GM21360 (cell line): ENCODE results near the gene FANCL.
"Not testable (repeated sequence)": the region's sequence is repeated elsewhere in the genome, so short reads cannot be mapped to it uniquely, and the experiment has no call there.

Experiments used
- ATAC-seq: cut with Tn5 transposase; IDR thresholded peaks from one replicate; pipeline ENCODE4 v1.9.1; 2021; ENCODE audit warnings: mild to moderate bottlenecking, moderate library complexity; ENCODE audit not compliant: unreplicated experiment

The FANCL gene

DNA sequence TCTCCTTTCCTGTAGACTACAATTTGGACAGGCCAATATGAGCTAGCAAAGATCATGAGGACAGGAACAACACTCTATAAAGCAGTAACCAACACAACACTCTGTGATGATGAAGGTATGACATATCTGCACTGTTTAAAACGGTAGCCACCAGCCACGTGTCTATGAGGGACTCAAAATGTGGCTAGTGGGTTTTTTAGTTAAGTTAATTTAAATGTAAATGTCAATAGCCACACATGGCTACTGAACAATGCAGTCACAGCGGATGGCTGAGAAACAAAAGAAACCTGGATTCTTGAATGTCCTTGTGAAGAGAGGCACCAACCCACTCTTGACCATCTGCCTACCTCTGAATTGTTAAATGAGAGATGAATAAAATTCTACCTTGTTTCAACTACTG, 33.9 kb downstream of the FANCL start:
- no peak for ATAC-seq

DNA sequence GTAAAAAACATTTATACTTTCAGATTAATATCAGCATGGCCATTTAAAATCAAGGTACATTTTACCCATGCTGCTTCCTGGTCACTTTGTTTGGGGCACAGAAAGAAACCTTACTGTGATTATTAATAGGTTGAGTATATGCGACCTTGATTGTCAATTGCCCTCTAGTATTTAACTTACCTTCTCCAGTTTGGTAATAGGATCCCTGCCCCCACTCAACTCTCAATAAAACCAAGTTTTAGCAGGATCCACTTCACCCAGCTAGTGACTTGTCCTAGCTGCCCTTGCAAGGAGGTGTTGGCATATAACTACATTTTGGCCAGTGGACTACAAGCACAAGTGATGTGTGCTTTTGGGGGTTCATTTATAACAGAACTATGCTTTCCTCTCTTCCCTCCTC, 34.3 kb downstream of the FANCL start:
- ATAC-seq = no peak

DNA sequence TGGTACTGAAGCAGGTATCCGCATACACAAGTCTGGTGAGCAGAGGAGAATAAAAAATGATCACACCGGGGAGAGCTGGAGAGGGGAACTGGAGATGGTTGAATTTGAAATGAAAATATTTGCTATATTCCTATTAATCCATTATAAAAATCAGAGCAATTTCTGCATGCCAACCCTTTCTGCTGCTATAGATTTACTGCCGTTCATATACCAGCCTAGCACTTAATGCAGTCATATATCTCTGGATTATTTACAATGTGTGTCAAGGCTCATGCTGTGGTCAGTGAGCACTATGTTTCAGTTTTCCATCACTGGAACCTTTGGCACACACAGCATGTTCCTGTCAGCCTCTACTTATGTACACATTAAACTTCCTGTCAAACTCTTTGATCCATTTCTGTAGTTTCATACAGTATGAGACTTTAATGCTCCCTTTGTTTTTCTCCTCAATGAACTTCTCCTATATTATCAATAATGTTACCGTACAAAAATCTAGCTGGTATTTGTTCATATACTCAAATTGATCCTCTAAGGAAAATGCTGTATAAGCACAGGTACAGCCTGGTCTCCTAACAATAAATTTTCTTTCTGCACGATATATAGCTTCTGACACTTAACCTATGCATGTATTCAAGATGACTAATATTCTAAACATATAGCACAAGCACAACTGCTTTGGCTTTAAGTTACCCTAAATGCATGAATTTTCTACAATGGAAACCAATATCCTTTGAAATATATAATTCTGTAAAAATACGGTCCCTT, 36.7 kb downstream of the FANCL start:
- ATAC-seq = no peak

DNA sequence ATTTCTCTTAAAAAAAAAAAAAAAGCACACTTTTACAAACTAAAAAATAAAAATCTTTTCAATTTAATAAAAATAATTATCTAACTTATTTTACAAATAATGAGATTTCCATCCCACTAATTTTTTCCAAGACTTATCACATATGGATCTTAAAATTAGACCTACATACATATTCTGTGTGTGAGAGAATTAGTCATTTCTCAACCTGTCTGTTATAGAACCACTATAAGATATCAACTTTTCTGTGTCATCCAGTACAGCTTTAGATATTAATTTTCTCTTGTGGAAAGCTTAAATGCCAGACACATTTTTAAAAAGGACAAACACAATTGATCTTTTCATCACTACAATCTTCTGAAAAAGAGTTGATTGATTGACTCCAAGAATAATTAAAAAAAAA, 38.1 kb downstream of the FANCL start:
- ATAC-seq = no peak

DNA sequence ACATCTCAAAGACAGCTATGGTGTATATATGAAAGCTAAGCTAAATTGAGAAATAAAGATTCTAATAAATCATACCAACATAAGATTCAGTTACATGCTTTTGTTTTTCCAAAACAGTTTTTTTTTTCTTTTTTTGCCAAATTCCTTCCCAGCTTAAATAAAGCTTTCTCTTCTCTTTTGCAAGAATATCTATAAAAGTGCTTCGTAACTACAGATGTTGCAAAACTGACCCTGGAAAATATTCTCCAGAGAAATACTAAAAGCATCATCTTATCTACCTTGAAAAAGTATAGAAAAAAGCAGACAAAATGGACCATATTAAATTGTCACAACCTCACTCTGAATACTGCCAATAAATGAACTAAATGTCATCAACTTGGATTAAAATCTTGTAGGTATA, 38.7 kb downstream of the FANCL start:
- ATAC-seq = no peak

DNA sequence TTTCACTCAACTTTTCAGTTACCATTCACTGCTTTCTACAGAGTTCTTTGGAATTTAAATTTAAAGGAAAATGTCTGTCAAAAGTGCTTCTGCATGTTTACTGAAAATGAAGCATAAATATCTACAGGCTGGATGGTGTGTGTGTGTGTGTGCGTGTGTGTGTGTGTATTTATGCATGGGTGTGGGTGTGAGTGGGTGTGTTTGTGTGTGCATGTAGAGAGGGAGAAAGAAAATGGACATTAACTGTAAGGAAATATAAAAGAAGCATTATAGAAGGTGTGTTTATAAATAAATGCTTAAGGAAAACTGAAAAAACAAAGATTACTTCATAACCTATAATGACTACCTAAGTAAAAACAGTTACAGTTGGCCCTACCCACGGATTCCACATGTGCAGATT, 43.2 kb downstream of the FANCL start:
- ATAC-seq = no peak

DNA sequence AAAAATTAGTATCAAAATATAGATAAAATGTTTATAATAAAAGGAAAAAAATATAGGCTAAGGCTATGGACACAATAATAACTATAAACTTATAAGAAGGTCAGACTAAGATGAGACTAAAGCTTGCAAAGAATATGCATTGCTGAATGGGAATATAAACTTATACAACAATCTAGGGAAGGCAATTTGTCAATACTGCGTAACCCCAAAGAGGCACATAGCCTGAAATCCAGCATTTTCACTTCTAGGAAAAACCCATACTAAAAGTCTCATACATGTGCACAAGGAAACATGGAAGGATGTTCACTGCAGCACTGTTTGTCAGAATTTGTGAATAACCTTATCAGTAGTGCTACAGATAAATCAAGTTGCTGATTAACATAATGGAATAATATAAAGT, 45.5 kb downstream of the FANCL start:
- no peak for ATAC-seq

DNA sequence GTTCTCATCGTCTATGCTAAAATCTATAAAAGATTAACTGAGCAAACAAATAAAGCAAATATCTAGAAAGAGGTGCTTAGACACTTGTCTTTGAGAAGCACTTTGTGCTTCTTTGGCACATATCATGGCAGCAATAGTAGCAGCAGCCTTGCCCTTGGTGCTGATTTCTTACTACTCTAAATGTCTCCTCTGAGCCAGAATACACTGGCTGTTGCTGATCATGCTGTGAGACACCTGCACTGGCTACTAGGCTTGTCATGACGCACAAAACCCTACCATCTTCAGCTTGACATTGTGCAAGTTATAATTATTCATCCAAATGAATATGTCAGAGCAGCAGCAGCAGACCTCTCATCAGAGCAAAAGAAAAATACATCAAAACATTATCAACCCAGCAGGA, 46.7 kb downstream of the FANCL start:
- ATAC-seq = no peak

DNA sequence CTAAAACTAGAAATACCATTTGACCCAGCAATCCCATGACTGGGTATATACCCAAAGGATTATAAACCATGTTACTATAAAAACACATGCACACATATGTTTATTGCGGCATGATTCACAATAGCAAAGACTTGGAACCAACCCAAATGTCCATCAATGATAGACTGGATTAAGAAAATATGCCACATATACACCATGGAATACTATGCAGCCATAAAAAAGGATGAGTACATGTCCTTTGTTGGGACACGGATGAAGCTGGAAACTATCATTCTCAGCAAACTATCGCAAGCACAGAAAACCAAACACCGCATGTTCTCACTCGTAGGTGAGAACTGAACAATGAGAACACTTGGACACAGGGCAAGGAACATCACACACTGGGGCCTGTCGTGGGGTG, 54.1 kb downstream of the FANCL start:
- ATAC-seq = not testable (repeated sequence)

DNA sequence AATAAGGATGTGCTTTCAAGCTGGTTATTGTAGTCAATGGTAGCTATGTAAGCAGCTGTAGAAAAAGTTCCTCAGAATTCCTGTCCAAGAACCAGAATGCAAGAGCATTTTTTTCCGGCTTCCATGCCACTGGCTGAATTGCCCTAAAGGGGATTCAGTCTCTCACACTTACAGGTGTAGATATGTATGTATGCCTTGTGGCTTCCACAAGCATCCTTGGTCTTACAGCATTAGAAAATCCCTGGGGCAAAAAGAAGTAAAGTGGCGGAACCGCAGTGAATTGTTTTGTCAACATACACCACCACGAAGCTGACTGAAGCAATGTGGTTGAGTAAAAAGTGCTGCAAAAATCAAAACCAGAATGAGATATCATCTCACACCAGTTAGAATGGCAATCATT, 54.6 kb downstream of the FANCL start:
- no peak for ATAC-seq

DNA sequence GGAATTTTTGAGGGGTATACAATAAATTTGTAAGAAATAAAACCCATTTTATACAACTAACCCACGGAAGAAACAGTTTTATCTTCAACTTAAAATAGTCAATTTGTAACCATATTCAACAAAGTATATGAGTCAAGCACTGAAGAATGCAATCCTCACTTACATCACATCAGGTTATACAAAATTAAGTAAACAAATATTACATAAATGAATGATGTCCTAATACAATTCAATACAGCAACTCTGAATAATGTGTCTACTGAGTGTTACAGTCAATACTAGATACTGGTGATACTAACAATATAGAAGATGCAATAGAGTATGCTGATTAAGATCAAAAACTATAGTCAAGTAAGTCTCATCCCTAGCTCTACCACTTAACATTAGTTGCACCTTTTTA, 58.6 kb downstream of the FANCL start:
- ATAC-seq = no peak

DNA sequence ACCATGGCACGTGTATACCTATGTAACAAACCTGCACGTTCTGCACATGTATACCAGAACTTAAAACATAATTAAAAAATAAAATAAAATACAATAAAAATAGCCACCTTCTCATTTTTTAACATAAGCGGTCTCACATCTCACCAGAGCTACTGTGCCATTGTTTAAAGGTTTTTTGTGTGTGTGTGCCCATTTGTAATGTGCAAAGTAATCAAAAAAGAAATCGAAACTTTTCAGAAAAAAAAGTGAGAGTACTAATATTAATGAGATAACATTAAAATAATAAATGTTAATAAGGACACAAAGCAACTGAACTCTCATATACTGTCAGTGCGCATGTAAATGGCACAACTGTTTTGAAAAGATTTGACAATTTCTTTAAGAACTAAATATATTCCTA, 60.5 kb downstream of the FANCL start:
- ATAC-seq = no peak

DNA sequence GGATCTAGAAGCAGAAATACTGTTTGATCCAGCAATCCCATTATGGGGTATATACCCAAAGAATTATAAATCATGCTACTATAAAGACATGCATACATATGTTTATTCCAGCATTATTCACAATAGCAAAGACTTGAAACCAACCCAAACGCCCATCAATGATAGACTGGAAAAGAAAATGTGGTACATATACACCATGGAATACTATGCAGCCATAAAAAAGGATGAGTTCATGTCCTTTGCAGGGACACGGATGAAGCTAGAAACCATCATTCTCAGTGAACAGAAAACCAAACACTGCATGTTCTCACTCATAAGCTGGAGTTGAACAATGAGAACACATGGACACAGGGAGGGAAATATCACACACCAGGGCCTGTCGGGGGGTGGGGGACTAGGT, 61.0 kb downstream of the FANCL start:
- ATAC-seq = not testable (repeated sequence)

DNA sequence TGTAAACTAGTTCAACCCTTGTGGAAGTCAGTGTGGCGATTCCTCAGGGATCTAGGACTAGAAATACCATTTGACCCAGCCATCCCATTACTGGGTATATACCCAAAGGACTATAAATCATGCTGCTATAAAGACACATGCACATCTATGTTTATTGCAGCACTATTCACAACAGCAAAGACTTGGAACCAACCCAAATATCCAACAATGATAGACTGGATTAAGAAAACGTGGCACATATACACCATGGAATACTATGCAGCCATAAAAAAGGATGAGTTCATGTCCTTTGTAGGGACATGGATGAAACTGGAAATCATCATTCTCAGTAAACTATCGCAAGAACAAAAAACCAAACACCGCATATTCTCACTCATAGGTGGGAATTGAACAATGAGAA, 63.9 kb downstream of the FANCL start:
- not testable (repeated sequence) for ATAC-seq

DNA sequence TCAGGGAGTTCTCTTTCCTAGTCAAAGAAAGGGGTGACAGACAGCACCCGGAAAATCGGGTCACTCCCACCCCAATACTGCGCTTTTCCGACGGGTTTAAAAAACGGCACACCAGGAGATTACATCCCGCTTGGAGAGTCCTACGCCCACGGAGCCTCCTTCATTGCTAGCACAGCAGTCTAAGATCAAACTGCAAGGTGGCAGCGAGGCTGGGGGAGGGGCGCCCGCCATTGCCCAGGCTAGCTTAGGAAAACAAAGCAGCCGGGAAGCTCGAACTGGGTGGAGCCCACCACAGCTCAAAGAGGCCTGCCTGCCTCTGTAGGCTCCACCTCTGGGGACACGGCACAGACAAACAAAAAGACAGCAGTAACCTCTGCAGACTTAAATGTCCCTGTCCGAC, 69.3 kb downstream of the FANCL start:
- not testable (repeated sequence) for ATAC-seq

DNA sequence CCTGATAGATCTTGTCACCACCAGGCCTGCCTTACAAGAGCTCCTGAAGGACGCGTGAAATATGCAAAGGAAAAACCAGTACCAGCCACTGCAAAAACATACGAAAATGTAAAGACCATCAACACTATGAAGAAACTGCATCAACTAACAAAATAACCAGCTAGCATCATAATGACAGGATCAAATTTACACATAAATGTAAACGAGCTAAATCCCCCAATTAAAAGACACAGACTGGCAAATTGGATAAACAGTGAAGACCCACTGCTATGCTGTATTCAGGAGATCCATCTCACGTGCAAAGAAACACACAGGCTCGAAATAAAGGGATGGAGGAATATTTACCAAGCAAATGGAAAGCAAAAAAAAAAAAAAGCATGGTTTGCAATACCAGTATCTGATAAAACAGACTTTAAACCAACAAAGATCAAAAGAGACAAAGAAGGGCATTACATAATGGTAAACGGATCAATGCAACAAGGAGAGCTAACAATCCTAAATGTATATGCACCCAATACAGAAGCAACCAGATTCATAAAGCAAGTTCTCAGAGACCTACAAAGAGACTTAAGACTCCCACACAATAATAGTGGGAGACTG, 70.7 kb downstream of the FANCL start:
- not testable (repeated sequence) for ATAC-seq

DNA sequence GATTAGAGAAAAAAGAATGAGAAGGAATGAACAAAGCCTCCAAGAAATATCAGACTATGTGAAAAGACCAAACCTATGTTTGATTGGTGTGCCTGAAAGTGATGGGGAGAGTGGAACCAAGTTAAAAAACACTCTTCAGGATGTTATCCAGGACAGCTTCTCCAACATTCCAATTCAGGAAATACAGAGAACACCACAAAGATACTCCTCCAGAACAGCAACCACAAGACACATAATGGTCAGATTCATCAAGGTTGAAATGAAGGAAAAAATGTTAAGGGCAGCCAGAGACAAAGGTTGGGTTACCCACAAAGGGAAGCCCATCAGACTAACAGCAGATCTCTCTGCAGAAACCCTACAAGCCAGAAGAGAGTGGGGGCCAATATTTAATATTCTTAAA, 71.3 kb downstream of the FANCL start:
- not testable (repeated sequence) for ATAC-seq

DNA sequence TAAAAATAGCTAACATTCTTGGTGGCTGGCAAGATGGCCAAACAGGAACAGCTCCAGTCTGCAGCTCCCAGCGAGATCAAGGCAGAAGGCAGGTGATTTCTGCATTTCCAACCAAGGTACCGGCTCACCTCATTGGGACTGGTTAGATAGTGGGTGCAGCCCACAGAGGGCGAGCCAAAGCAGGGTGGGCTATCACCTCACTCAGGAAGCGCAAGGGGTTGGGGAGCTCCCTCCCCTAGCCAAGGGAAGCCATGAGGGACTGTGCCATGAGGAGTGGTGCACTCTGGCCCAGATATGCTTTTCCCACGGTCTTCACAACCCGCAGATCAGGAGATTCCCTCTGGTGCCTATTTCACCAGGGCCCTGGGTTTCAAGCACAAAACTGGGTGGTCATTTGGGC, 73.0 kb downstream of the FANCL start:
- not testable (repeated sequence) for ATAC-seq

DNA sequence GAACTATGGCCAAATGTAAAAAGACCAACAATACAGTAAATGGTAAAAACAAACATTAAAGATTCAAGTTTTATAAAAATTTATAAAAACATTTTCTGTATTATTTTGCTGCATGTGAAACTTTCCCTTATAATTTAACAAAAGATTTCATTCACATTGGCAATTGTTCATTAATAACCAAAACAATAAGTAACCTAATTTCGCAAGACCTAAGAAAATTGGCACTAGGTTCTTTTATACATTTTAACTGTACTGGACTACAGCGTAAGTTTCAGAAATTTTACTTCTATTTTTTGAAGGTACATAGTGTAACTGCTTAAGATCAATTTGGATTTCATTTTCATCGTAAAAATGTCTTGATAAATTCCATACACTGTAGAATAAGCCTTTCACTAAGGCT, 77.2 kb downstream of the FANCL start:
- ATAC-seq = no peak

DNA sequence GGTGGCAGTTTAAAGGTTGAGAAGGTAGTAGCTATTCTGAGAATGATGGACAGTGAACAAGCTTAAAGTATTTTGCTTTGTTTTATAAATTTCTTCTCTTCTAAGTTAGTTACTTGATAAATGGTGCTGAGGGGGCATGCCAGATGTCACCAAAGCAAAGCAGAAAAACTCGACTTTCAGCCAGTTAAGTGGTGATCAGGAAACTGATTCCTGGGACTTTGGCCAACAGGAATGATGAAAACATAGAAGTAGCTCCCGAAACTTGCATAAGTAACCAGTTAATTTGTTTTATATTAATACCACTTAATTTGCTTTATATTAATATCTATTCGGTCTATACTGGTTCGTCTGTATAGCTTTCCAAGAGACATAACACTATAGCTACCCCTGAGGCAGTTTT, 82.6 kb downstream of the FANCL start:
- ATAC-seq = no peak

DNA sequence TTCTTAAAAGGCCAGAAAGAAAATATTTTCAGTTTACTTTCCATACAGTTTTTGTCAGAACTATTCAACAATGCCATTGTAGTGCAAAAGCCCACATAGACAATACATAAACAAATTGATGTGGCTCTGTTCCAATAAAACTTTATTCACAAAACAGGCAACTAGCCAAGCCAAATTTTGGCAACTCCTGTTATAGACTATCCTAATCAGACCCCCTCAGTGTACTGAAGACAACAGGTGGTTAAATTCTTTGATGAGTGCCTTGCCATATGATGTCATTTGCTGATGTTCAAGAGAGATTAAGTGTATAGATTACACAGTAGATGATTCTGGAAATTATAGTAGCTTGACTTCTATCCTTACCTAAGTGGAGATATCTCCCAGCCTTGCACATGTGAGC, 83.4 kb downstream of the FANCL start:
- no peak for ATAC-seq

DNA sequence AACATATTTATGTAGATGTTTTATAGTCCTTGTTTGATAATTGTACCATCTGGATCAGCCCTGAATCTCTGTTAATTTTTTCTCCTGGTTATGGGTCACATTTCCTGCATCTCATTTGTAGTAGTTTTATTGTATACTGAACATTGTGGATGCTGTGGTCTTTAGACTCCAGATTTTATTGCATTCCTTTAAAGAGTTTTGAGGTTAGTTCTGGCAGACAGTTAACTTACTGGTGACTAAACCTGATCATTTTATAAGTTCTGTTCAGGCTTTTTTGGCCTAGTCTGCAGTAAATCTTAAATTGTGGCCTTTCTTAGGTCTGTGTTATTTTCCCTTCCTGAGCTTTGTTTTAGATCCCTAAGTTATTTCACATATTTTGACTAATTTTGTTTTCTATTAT, 84.3 kb downstream of the FANCL start:
- no peak for ATAC-seq
